ENCODE data around the gene ZPLD1. TPM values are rescaled to one million over a fixed set of nuclear protein-coding genes. Genes with fewer than 3 reads are reported as not detected.

The ZPLD1 gene
- total RNA-seq = not detected

DNA sequence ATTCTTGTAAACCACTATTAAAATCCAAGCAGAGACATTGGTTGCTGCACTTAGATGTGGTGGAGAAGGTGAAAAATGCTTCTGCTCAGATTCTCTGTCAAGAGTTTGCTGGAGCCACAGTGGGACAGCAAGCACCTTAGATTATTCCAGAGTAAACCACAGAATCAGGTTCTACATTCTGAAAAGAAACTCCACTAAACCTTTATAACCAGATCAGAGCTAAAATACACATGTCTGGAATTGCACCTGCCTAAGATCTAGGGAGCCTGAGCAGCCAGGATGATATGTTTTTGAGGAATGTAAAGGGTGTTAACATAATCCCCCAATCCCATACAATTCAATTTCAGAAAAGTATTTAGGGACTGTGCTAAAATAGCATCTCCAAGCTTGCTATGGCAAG lies at the start of gene ZPLD1:
Gene ZPLD1 (plus strand): TSS at position 301 of the 400 bp plus-strand sequence. CDS start 3,473 bp downstream, outside the sequence.
- H3K4me1 ChIP-seq = no peaks in the 10 kb centered on the region
- no peak within 1 kb of the TSS for H3K4me3 ChIP-seq
- TF ChIP-seq POLR2A (IDR thresholded peaks at IDR 0.05) = no peak
- TF ChIP-seq, protein P1, sequence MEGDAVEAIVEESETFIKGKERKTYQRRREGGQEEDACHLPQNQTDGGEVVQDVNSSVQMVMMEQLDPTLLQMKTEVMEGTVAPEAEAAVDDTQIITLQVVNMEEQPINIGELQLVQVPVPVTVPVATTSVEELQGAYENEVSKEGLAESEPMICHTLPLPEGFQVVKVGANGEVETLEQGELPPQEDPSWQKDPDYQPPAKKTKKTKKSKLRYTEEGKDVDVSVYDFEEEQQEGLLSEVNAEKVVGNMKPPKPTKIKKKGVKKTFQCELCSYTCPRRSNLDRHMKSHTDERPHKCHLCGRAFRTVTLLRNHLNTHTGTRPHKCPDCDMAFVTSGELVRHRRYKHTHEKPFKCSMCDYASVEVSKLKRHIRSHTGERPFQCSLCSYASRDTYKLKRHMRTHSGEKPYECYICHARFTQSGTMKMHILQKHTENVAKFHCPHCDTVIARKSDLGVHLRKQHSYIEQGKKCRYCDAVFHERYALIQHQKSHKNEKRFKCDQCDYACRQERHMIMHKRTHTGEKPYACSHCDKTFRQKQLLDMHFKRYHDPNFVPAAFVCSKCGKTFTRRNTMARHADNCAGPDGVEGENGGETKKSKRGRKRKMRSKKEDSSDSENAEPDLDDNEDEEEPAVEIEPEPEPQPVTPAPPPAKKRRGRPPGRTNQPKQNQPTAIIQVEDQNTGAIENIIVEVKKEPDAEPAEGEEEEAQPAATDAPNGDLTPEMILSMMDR (IDR thresholded peaks at IDR 0.05) = no peak
- no peak for DNase-seq
- intact Hi-C loops (cut with DNase I) = no loop called here
- no peaks in the 10 kb centered on the region for H3K36me3 ChIP-seq
- no peaks in the 10 kb centered on the region for H3K27me3 ChIP-seq
- no peak within 1 kb of the TSS for H3K27ac ChIP-seq
- no peaks in the 10 kb centered on the region for H3K9me3 ChIP-seq

DNA sequence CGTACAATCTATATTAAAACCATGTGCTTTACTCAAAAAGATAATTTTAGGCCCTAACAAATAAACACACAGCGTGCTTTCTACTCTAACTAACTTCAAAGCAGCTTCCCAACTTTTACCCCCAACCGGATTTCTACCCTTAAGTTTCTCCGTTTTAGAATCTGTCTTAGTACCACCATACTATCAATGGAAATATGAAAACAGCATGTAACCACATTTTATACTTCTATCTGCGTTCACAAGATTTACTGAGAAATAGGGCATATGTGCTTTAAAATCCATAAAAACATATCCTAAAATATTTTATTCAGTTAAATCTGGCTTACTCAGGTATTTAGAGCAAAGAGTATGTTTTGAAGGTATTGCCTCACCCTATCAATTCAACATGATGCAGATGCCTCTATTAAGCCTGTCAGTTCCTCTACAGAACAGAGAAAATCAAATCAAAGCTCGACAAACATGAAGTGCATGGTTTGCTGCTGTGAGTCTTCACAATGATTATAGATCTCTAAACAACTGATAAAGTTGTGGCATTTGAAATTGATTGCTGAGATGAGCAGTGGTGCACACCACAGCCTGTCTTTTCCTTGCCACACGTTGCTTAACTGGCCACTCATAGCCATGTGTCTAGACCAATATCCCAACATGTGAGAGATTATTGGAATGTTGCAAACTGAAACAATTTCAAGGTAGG lies 44.5 kb upstream of the ZPLD1 start:
- H3K27ac ChIP-seq = no peak overlapping the region
- H3K36me3 ChIP-seq = no peaks in the 10 kb centered on the region
- intact Hi-C loops (cut with DNase I) = no loop called here
- 50 to 61% methylated on average over 7 of the region's 7 CpGs for WGBS, 2 donors
- no peaks in the 10 kb centered on the region for H3K9me3 ChIP-seq
- no peak overlapping the region for H3K4me3 ChIP-seq
- DNase-seq = no peak
- no peaks in the 10 kb centered on the region for H3K27me3 ChIP-seq
- H3K4me1 ChIP-seq = no peaks in the 10 kb centered on the region
- TF ChIP-seq, protein P1 (IDR thresholded peaks at IDR 0.05) = no peak
- TF ChIP-seq POLR2A (IDR thresholded peaks at IDR 0.05) = no peak

DNA sequence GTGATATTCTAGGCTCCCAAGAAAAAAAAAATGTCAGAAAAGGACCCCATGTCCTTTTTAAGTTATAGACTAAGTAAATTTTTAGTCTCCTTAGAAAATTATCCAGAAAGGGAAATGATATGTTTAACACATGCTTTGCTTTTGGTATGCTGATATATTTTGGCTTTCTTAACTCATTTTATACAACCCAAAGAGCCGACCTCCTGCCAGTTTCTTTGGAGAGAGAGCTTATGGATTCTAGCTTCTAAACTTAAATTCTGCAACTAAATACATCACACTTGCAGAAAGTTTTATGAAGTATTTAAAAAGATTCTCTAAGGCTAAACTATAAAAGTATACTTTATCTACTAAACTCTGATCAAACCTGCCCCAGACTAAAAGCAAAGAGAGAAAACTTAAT lies 43.9 kb upstream of the ZPLD1 start:
- WGBS, 2 donors = 64 to 85% methylated on average over 1 of the region's 1 CpG
- Histone ChIP-seq H3K27me3 (no peaks in the 10 kb centered on the region), H3K9me3 (no peaks in the 10 kb centered on the region), H3K4me3 (no peak overlapping the region), H3K27ac (no peak overlapping the region), H3K4me1 (no peaks in the 10 kb centered on the region), H3K36me3 (no peaks in the 10 kb centered on the region)
- intact Hi-C loops (cut with DNase I) = no loop called here
- DNase-seq = no peak
- no peak for TF ChIP-seq POLR2A (IDR thresholded peaks at IDR 0.05)
- TF ChIP-seq, protein P1 (IDR thresholded peaks at IDR 0.05) = no peak

DNA sequence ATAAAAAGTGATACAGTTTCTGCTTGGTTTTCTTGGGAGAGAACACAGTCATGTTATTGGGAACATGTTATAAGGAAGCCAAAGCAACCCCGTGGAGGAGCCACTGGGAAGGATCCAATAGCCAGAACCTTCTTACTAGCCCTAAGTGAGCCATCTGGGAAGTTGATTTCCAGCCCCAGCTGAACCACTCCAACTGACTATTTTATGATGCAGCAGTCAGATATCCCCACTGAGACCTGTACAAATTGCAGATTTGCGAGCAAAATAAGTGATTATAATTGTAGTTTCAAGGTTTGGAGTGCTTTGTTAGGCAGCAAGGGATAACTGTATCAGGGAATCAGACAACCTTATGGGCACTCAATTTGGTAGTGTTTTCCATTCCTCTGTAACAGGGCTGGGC lies 43.3 kb upstream of the ZPLD1 start:
- no peak for DNase-seq
- Histone ChIP-seq H3K27ac (no peak overlapping the region), H3K4me1 (no peaks in the 10 kb centered on the region), H3K27me3 (no peaks in the 10 kb centered on the region), H3K9me3 (no peaks in the 10 kb centered on the region), H3K4me3 (no peak overlapping the region), H3K36me3 (no peaks in the 10 kb centered on the region)
- WGBS, 2 donors = 50 to 52% methylated on average over 2 of the region's 2 CpGs
- TF ChIP-seq, protein P1 (IDR thresholded peaks at IDR 0.05) = no peak
- no peak for TF ChIP-seq POLR2A (IDR thresholded peaks at IDR 0.05)
- intact Hi-C loops (cut with DNase I) = no loop called here

DNA sequence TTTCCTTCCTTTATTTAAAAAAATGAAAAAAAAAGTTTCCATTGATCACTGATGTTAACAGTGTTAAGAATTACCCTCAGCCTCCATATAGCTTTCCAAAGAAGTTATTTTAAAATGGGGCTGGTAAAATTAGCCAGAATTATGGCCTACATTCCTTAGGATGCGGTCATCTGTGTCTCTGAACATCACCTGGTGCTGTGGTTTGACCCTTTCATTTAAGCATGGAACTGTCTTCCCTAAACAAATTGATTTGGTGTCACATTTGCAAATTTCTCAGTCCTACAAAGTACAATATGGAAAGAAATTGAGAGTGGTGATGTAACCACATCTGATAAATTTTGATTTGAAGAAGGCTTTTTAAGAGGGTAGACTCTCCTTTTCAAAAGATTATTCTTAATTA lies 40.3 kb upstream of the ZPLD1 start:
- Histone ChIP-seq H3K4me1 (no peaks in the 10 kb centered on the region), H3K27me3 (no peaks in the 10 kb centered on the region), H3K27ac (no peak overlapping the region), H3K36me3 (no peaks in the 10 kb centered on the region), H3K9me3 (no peaks in the 10 kb centered on the region), H3K4me3 (no peak overlapping the region)
- TF ChIP-seq, protein P1 (IDR thresholded peaks at IDR 0.05) = no peak
- TF ChIP-seq POLR2A (IDR thresholded peaks at IDR 0.05) = no peak
- intact Hi-C loops (cut with DNase I) = no loop called here
- WGBS, 2 donors = 52 to 74% methylated on average over 1 of the region's 1 CpG
- DNase-seq = no peak

Measured in esophagus squamous epithelium (tissue), 5 donors.